AG10803 (cell line): Measurements from ENCODE around the gene FAM120C.
A peak's percentile ranks its signal among the peaks of the same experiment; 100 is the strongest.

ENCODE experiments used
- DNase-seq: peaks from one replicate; pipeline ENCODE4 v3.0.0; 2010; ENCODE audit warnings: low read depth
- H3K4me3 ChIP-seq: 2 replicates; pipeline ENCODE4 v1.5.1; 2011; ENCODE audit warnings: mild to moderate bottlenecking, low read length, control low read depth
- CTCF ChIP-seq: conservative IDR thresholded peaks from 2 replicates; pipeline ENCODE4 v1.5.1; 2011; ENCODE audit warnings: mild to moderate bottlenecking, low read length, control low read depth, inconsistent platforms

FAM120C gene

DNA sequence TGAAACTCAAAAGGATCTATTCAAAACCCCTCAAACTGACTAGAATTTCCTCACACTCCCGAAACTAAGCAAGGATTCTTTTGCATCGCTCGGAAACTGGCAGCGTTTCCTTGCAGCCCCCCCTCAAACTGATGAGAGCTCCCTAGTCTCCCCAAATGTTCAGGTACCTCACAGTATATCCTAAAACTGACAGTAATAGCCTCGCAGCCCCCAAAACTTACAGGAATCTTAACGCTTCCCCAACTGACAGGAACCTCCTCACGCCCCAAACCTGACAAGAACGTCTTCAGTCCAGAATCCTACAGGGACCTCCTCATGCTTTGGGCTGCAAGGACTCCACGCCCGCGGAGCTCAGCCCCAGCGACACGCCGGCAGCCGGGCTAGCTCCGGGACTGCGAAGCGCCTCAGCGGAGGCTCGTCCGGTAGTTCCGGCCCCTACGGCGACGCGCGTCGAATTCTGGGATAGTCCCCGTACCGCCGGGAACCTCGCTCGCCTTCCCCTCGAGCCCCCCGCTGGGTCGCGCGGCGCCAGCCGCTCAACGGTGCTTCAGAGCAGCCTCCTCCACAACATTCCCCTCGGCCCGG lies 139.4 kb downstream of the FAM120C start:
- TF ChIP-seq CTCF = no peak
- H3K4me3 ChIP-seq = peak overlapping the region; percentile 73
- peak; percentile 25 for DNase-seq

DNA sequence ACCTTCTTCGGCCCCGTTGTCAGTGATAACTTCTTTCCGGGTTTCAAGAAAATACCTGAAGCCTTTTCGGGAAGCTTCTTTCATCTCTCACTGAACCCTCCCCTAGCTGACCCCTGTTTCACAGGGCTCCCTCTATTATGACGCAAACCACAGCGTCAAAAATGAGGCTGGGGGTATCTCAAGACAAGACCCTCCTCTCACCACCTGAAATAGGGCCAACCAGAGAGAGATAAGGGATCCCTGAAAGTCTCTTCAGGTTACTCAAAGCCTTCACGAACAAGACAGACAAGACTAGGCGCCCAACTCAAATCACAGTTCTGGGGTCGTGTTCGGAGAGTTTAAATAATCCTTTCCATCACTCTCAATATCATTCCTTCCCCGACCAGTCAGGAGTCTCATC lies 140.0 kb downstream of the FAM120C start:
- peak overlapping the region; percentile 73 for H3K4me3 ChIP-seq
- TF ChIP-seq CTCF = no peak; the same call in 1 of the 2 replicates
- no peak for DNase-seq

DNA sequence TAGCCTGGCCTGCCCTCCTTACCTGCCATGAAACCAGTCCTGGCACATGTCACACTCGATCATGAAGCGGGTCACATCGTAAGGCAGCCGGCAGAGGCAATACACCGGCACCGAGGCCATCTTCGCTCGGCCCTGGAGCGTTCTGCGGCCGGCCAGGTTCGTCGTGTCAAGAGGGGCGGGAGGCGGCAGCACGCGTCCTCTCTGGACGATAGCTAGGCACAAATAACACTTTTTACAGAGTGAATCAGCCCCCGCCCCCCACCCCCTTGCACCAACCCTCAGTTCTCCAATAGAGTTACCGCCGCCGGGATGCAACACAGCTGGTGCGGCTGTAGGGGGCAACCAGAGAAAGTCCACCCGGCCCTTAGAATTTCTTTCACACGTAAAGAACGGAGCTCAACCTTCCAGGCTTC lies 140.4 kb downstream of the FAM120C start:
- TF ChIP-seq CTCF = peak; percentile 40
- DNase-seq = peak; percentile 55
- peak overlapping the region; percentile 73 for H3K4me3 ChIP-seq

DNA sequence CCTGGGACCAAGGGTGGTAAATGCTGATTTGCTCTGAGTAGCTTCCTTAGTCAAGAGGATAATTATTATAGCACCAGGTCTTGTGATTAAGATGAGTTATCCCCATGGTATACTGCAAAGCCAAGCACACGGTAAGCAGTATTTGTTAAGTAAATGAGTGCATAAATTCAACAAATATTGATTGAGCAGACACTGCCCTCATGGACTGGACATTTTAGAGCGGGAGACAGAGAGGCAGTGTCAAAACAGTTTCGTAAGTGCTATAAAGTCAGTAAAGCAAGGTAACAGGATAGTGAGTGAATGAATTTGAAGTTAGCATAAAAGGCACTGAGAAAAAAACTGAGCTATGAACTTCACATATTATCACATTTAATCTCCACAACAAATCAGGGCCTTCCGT lies 152.7 kb downstream of the FAM120C start:
- no peak overlapping the region for H3K4me3 ChIP-seq
- no peak for DNase-seq
- no peak for TF ChIP-seq CTCF

GRCh38 chrX:54029529-54030143 lies 153.4 kb downstream of the FAM120C start:
- H3K4me3 ChIP-seq = no peak overlapping the region
- TF ChIP-seq CTCF = no peak
- DNase-seq = no peak

DNA sequence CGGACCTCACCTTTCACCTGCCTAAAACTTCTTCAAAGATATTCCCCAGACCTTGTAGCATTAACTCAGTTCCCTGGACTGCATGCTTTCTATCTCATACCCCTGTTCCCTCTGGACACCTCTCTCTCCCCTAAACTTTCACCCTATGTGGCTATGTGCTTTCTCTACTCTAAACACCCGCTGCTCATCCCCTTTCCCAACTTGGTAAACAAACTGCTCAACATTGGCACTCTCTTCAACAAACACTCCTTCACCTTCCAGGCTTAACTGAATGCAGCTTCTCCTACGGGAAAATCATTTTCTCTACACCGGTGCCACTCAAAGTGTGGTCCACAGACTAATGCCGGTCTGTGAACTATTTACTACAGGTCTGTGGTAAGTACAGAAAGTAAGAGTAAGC lies 158.7 kb downstream of the FAM120C start:
- DNase-seq = no peak
- H3K4me3 ChIP-seq = no peak overlapping the region
- TF ChIP-seq CTCF = no peak
